Right renal pelvis (tissue), 4 donors: ENCODE measurements around the gene PLEKHA8. TPM values are rescaled to one million over a fixed set of nuclear protein-coding genes. Genes with fewer than 3 reads are reported as not detected.

ENCODE experiments used
- DNase-seq, 4 donors: peaks; one replicate each; pipeline ENCODE4 v3.0.0-alpha.2; 2013; ENCODE audit warnings: low read depth in 4 of 4, low spot score in 3 of 4, missing footprints in 1 of 4
- polyA plus RNA-seq, 4 donors: library from polyadenylated mRNA; unstranded; fragments of 120-200 nt; gene quantifications; one replicate each; pipeline ENCODE4 v1.2.1, GENCODE V29; 2013; ENCODE audit not compliant: insufficient read length in 4 of 4

Gene PLEKHA8
- polyA plus RNA-seq, 4 donors = 16.5 to 19.4 (median 18.0) TPM

DNA sequence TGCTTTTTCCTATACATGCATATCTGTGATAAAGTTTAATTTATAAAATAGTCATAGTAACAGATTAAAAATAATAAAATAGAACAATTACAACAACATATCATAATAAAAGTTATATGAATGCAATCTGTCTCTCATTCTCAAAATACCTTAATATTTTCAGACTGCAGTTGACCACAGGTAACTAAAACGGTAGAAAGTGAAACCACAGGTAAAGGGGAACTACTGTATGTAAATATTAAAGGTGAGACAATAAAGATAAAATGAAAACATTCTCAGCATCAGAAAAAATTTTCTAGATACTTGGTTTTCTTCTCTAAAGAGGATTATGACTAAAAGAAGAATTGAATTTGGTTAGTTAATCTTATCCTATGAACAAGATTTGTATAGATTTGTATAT, 7.7 kb upstream of the PLEKHA8 start:
- DNase-seq = no peak

DNA sequence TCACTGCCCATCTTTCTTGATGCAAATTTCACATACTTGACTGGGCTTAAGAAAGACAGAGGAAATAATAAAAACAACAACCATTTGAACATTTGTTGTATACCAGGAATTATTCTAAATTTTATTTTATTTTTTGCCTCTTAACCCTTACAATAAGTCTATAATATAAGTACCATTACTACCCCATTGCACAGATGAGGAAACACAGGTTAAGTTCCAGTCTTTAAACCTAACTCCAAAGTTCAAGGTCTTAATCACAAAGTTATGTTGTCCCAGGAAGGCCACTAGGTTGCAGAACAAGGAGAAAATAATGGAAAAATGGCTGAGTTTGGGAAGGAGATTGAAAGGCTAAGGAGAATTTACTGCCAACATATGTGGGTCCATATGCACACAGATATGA, 5.2 kb upstream of the PLEKHA8 start:
- no peak for DNase-seq

DNA sequence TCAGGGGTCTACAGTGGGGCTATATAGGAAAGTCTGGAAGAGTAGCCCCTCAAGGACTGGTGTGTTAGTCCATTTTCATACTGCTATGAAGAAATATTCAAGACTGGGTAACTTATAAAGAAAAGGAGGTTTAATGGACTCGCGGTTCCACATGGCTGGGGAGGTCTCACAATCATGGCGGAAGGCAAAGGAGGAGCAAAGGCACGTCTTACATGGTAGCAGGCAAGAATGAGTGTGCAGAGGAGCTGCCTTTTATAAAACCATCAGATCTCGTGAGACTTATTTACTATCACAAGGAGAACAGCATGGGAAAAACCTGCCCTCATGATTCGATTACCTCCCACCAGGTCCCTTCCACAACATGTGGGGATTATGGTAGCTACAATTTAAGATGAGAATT, 4.7 kb upstream of the PLEKHA8 start:
- DNase-seq = no peak

DNA sequence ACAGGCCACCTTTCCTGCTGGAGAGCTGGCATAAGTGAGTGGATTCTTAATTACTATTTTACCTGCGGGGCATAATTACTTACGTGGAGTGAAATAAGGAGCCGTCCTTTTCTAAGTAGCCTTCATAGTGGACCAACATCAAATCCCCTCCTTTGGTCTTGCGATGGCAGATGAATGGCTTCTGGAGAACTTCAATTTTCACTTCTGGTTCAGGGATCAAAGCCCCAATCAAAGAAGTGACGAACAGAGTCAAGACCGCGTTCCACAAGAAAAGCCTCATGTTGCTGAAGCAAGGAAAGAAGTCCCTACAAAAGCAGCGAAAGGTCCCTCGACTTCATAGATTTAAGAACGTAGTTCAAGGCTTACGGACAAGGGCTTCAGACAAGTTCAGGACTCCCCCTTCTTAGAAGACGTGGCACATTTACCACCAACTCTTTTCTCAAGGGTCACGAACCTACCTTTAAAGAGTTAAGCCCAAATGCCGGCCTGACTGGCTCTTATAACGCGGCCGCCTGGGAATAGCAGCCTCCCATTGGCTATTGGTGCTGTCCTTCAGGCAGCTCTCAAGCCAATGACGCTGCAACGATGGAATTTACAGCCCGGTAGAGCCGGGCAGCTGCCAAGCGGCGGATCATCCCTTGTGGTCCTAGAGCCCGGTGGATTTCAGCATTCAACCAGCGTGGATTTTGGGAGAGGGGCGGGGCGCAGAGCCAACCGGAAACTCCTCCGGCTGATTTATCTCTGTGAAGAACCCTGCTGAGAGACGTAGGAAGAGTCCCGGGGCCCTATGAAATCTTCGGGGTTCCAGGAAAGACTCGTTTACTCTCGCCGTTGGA, 1.8 kb upstream of the PLEKHA8 start, which contains the start of gene FKBP14:
Gene FKBP14, minus strand, starts transcription at position 474 of the 836 bp plus-strand sequence. Its CDS starts 194 bp downstream, at position 280.
- peak; percentile 91 to 99 (median 97) for DNase-seq

DNA sequence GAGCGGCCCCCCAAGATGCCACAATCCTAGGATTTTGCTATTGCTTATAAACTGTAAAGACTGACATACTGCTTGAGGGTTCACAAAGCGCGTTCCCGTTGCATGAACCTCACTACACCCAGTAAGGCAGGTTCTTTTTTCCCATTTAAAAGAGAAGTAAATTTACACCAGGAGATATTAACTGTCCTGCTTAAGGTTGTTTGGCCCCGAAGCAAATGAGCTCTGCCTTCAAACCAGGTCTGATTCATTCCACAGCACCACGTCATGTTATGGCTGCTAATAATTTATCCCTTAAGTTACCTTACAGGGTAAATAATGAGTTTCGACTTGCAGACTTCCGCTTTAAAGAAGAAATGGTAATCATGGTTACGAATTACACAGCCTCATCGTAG, 1.2 kb upstream of the PLEKHA8 start:
- no peak for DNase-seq

DNA sequence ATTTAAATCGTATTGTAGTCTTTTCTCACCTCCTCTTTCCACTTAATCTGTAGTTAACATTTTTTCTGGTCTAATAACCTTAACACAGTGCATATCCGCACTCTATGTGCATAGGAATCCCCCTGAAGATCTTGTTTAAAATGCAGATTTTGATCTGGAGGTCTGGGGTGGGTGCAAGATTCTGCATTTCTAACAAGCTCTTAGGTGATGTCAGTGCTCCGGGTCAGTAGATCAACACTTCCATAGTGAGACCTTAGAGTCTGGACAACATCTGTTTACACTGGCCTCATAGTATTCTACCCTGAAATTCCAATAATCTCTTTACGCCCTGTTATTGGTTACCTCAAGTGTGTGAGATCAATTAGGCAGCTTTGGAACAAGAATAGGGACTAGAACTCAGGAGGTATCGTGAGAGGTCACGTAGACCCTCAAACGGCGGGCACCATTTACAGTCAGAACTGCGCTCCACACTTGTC, 434 bp upstream of the PLEKHA8 start:
- no peak for DNase-seq

DNA sequence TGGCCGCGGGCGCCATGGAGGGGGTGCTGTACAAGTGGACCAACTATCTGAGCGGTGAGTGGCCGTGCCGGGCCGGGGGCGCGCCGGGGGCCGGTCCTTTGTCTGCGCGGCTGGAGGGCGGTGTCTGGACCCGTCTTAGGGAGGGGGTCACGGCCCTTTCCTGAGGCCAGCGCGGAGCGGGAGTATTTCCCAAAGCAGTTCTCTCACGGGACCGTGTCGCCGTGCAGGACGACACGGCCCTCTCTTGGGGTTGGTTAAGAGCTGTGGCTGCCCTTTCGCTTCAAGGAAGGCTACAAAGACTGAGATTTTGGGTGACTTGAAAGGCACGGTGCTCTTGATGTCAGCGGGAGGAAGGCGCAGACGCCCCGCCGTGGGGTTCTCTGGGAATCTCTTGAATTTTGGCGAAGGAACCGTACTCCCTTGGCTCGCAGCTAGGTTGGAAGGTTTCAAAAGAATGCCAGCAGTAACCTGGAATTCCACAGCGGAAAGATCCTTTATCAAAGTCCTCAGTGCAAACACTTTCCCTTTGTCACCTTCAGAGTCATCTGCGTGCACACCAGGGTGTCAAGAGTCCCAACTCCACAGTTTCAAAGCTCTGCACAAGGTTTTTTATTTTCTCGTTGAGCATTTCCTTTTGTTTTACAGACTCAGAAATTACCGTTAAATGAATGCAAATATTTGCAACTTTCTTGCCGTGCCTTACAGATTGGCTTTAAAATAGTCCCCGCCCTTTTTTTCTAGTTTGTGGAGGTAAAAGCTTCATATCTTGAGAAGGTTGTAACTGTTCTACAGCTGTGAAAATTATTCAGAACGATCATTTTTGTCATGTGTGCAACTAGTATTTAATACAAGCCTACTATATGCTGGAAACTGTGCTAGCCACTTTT, 780 bp downstream of the PLEKHA8 start:
- peak in 1 of 4 donors; percentile 49 for DNase-seq

DNA sequence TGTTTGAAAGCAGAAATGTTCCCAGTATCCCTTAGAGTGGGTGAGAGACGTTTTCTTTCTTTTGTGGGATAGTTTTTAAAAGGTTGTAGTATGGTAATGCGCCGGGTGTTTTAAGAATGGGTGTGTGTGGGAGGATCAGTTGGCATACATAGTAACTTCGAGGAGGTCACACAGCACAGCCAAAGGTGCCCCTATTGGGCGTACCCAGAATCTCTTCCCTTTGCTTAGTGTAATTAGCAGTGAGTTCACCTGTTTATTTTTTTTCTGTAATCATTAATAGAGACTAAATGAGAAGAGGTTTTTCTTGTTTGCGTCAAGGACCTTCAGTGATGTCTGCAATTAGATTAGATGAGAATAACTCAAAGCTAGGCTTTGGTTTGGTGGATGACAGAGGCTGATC, 1.5 kb downstream of the PLEKHA8 start:
- no peak for DNase-seq

DNA sequence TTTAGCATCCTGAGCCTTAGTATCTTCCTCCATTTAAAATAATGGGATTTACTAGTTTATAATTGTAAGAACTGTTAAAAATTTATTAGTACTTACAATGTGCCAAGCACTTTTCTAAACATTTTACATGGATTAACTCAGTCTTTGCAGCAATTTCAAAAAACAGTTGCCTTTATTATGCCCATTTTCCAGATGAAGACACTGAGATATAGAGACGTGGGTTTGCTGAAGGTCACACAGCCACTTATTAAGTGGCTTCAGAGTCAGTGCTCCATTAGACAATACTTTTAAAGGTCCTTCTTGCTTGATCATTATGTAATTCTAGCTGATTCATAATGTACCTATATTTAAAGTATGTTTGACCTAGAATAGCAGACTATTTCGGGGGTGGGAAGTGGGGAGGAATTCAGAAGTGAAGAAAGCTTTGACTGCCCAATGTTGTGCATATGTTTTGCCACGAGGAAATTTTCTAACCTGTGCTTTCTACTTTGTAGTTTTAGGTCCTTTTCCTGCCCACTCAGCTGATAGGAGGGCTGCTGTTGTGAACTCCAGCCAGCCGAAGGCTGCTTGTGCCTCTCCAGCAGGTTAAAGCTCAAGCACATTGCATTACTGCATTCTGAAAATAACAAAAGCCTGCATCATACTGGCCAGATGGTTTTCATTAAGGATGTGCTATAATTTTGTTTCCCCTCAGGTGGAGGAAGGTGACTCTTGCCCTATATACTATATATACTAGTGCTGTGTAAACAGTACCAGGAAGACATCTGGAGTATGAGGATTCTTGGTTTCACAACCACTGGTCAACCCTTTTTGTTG, 4.3 kb downstream of the PLEKHA8 start:
- DNase-seq = no peak

DNA sequence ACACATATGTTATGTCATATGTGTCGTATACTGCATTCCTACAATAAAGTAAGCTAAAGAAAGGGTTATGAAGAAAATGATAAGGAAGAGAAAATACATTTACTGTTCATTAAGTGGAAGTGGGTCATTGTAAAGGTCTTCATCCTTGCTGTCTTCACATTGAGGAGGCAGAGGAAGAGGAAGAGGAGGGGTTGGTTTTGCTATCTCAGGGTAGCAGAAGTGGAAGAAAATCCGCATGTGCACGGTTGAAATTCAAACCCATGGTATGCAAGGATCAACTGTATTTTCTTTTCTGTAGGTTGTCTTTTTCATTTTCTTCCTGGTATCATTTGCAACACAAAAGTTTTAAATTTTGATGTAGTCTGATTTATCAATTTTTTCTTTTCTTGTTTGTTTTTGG, 6.3 kb downstream of the PLEKHA8 start:
- no peak for DNase-seq

DNA sequence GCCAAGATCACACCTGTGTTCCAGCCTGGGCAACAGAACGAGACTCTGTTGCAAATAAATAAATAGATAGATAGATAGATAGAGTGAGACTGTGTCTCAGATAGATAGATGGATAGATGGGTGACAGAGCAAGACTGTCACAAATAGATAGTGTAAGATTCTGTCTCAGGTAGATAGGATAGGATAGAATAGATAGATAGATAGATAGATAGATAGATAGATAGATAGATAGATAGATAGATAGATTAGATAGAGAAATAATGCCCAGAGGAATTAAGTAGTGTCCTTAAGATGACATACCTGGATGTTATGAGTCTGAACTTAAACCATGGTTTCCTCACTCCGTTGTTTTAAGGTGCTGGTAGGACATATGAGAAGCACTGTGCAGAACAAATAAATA, 8.0 kb downstream of the PLEKHA8 start:
- no peak for DNase-seq

DNA sequence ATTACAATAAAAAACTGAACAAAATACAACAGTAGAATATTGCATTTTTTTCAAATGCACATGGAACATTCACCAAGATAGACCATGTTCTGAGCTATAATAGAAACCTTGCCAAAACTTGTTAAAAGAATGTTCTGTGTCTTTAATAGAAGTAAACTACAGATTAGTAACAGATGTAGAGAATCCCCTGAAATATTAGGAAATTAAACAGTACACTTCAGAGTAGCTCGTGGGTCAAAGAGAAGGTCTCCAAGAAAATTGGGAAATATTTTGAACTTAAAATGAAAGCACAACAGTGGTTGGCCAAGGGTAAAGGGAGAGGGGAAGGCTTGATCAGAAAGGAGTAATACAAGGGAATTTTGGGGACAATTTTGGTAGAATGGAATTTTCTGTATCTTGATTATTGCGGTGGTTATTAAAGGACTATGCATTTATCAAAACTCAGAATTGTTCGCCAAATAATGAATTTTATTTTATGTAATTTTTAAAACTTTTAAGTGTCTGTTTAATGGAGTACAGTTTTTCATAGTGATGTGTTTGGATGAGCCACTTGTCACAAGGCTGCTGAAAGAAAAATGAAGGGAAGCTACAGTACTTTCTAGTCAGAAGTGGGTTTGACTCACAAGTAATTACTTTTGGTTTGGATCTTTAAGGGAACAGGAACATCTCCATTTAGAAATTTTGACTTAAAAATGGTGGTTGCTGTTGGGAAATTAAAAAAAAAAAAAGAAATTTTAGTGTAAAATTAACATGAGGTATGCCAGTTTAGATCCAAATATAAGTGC, 10.2 kb downstream of the PLEKHA8 start:
- DNase-seq = no peak

DNA sequence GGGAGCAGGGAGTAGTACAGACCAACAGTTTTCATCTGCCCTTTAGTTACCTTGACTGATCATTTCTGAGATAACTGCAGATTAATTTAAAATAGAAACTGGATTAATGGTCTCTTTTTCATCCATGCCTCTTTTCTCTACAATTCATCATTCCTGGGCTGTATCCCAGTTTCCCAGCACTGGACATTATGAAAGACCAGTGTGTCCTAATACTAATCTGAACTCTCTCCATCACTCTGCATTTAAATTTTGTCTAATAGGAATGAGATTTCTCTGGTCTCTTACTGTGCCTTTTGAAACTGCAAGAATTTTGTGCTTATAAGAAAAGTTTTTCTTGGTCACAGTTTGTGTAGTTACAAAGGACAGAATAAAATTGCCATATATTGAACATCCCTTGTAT, 12.7 kb downstream of the PLEKHA8 start:
- DNase-seq = no peak

DNA sequence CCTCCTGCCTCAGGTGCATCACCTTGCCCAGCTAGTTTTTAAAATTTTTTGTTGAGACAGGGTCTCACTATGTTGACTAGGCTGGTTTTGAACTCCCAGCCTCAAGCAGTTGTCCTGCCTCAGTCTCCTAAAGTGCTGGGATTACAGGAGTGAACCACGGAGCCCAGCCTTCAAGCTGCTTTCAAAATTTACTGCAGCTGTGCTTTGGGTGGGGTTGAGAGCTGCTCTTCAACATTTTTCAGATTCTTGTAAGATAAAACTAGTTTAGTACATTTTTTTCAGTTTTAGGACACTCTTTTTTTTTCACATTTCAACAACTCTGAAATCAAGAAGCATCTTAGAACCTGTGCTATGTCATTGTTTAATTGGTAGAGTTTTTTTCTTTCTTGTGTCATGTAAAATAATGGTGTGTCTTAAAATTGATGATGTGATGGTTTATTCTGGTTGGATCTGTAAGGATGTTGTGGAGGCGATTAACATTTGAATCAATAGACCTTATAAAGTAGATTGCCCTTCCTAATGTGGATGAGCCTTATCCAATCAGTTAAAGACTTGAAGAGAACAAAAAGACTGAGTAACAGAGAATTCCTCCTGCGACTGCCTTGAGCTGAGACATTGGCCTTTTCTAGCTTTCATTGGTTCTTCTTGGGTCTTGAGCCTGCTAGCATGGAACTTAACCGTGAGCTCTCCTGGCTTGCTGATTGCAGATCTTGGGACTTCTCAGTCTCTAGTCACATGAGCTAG, 13.5 kb downstream of the PLEKHA8 start:
- no peak for DNase-seq

DNA sequence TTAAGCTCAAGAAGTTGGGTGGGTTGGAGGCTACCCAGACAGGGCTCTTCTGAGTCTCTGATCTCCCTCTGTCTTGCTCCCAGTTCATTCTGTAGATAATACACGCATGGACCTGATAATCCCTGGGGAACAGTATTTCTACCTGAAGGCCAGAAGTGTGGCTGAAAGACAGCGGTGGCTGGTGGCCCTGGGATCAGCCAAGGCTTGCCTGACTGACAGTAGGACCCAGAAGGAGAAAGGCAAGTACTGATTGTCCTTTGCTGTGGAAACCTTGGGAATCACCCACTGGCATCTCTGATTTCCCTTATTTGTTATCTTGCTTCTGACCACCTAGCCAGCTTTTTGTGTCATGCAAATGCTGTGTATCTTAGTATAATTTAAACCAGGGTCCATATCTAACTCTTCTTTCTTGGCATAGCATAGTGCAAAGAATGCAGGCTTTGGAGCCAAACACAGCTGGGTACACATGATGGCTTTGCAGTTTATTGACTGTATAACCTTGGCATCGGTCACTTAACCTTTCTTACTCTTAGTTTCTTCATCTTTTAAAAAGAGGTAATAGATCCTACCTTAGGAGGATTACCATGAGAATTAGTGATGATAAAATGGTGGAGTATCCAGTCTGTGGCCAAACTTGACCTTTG, 18.0 kb downstream of the PLEKHA8 start:
- DNase-seq = no peak

DNA sequence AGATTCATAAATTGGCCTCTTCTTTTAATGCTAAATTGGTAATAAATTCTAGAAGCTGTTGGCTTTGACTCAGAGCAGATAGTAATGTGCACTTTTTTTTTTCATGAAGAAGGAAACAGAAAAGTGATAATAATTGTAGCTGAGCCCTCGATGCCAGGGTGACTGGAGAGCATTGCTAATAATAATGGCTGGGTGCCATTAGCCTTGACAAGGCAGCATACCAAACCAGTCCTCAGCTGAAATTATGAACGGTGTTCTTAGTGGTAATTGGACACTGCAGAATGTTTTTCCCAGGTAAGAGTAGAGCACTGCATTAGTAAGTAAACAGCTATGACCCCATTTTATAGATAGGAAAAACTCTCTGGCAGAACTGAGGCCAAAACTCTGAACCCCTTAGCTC, 18.9 kb downstream of the PLEKHA8 start:
- no peak for DNase-seq

DNA sequence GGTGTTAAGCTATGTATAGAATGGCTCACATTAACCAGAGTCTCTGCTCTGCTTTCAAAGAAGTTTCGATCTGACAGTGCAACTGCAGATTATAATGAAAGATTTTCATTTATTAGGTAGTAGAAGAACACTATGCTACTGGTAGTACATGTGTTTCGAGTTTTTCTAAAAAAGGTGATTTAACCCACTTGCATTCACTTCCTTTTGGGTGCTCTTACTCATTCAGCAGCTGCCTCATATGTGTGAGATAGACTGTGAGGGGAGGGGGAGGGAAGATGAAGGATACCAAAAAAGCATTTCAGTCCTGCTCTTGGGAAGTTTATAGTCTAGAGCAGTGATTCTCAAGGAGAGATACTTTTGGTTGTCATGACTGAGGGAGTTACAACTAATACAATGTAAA, 20.4 kb downstream of the PLEKHA8 start:
- DNase-seq = no peak

DNA sequence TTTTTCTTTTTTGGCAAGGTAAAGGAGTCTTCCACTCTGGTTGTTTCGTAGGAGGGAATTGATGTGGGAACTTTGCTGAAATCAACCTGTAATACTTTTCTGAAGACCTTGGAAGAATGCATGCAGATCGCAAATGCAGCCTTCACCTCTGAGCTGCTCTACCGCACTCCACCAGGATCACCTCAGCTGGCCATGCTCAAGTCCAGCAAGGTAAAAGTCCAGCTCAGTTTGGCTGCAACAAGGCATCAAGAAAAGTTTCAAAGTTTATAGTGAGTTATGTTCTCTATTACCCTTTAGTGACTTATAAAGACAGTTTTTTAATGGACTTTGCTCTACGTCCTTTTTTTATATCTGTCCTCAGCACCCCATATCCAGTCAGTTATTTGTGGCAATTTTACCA, 21.0 kb downstream of the PLEKHA8 start:
- DNase-seq = no peak

DNA sequence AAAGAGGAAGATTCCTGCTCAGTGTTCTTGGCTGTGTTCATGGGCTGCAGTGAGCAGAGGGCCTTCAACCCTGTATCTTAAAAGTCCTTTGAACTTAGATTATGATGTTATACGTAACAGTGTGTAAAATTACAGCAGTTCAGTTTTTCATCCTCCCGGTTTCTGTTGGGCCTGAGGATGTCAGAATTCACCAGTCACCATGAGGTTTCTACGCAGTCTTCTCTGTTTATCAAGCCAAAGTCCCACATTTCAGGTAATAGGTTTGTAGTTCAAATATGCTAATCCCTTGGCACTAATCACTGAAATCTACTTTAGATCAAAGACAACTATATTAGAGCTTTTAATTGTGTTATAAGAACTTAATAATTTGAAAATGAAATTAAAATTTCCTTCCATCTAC, 24.9 kb downstream of the PLEKHA8 start:
- DNase-seq = no peak
